ENCODE data around the gene PPFIBP2. TPM values are rescaled to one million over a fixed set of nuclear protein-coding genes. Genes with fewer than 3 reads are reported as not detected.

PPFIBP2 gene
- total RNA-seq, 8 experiments from 2014 or later: 0.92 to 132 (median 10.5) TPM

DNA sequence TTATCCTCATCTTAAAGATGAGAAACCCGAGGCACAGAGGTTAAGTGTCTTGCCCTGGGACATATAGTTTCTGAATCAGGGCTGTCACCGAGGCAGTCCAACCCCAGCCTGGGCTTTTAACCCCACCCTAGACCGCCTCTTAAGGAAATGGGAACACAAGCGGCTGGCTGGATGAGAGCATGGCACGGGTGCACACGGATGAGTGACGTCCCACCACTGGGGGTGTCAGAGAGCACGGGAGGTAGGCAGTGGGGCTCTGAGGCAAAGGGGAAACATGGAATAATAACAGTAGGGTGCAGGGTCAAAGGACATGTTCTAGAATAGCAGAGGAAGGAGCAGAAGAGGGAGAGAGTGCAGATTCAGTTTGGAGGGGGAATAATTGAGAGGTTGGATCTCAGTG, 22.3 kb downstream of the PPFIBP2 start:
- Histone ChIP-seq H3K4me3 (no peak overlapping the region), H3K4me1 (replicated peaks in 1 of 2) (no peaks in the 10 kb centered on the region), H3K27ac (no peak overlapping the region)
- WGBS, 10 experiments: 0 to 73% (median 40%) methylated on average over 1 to 6 of the region's 8 CpGs; no CpG with 5 or more reads in 3 of the 10 experiments
- peak in 2 of 8 experiments; percentile 11 to 81 for ATAC-seq (replicated peaks in 6 of 8)
- in situ Hi-C loops (cut with MboI; ENCODE audit: low pct_unique_long_range_greater_than_20kb in 2 of 9, low sequenced_read_pairs in 9 of 9, unreplicated experiment in 9 of 9): no loop called here

DNA sequence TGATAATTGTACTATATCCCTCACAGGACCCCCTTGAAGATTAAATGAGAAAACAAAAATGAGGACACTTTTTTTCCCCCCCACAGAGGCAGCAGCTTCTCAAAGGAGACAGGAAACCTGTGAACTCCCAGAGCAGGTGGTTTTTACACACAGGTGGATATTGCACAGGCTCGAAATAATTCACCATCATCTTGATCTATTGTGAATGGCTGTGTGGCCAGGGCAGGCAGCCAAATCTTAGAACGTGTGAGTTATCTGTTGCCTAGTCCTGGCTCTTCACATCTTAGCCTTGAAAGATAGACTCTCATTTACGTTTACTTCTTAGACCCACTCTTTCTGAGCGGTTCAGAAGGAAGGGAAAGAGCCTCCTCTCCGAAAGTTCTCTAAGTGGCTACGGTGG, 23.5 kb downstream of the PPFIBP2 start:
- 70 to 89% (median 81%) methylated on average over 2 to 6 of the region's 6 CpGs; no CpG with 5 or more reads in 4 of the 10 experiments for WGBS, 10 experiments
- no peaks in the 10 kb centered on the region for H3K4me1 ChIP-seq (replicated peaks in 1 of 2)
- no peak overlapping the region for H3K27ac ChIP-seq
- ATAC-seq (replicated peaks in 6 of 8): no peak
- in situ Hi-C loops (cut with MboI; ENCODE audit: low pct_unique_long_range_greater_than_20kb in 2 of 9, low sequenced_read_pairs in 9 of 9, unreplicated experiment in 9 of 9): no loop called here
- no peak overlapping the region for H3K4me3 ChIP-seq

DNA sequence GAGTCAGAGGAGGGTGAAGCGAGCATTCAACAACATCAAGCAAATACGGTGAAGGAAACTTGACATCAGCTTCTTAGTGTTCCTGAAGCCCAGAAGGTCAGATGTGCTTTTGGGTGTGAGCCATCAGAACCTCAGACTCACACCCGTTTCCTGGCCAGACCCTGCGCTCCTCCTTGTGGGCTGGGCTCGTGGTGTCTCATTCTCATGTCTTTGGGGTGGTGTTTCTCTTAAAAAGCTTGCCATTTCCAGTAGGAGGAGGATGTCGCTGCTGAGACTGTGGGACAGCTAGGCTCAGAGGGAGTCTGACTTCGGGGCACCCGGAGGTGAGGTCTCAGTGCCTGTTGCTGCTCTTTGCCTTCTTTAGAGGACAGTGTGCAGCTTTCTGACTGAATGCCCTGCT, 24.2 kb downstream of the PPFIBP2 start:
- peak in 3 of 8 experiments; percentile 35 to 94 (median 91) for ATAC-seq (replicated peaks in 6 of 8)
- Histone ChIP-seq H3K4me1 (replicated peaks in 1 of 2) (no peaks in the 10 kb centered on the region), H3K27ac (no peak overlapping the region), H3K4me3 (no peak overlapping the region)
- 0 to 100% (median 89%) methylated on average over 1 to 7 of the region's 8 CpGs; no CpG with 5 or more reads in 4 of the 10 experiments for WGBS, 10 experiments
- in situ Hi-C loops (cut with MboI; ENCODE audit: low pct_unique_long_range_greater_than_20kb in 2 of 9, low sequenced_read_pairs in 9 of 9, unreplicated experiment in 9 of 9): no loop called here

DNA sequence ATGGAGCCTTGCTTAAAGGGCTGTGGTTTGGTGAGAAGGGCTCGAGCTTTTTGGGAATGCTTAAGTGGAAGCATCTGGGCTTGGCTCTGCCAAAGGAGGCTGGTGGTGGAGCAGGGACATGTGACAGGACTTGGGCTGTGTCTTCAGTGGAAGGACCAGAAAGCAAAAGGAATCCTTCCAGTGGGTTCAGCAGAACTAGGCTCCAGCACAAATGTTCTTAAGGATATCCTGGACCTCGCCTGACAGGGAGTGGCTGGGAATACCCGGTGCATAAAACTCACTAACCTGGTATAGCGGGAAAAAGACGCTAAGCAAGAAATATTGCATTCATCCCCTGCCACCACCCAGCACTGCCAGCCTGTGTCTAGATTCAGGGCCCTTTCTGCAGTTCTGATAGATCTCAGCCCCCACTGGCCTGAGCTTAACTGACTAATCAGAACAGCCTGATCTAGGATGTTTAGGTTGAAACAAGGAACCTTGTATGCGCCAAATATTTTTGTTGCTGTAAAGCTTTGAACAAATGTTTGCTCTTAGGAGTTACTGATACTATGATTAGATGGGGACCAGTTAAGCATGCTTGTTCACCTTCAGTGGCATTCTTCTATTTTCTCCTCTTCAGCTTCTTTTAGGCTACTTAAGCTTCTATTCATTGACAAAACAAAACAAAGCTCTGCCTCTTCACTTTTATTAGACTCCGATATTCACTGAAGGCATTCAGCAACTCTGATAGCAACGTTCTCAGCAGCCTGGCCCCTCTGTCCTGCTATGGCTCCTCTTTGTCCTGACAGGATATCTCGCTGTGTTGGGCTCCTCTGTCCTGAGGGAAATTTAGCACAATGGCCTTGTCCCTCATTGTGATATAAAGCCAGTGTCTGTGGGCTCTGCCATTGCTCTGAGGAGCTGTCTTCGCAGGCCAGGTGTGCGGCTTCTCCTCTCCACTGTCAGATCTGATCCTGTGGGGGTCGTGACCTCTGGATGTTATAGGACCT, 25.0 kb downstream of the PPFIBP2 start:
- no peak overlapping the region for H3K27ac ChIP-seq
- ATAC-seq (replicated peaks in 6 of 8): peak in 2 of 8 experiments; percentile 41 to 61
- no peak overlapping the region for H3K4me3 ChIP-seq
- in situ Hi-C loops (cut with MboI; ENCODE audit: low pct_unique_long_range_greater_than_20kb in 2 of 9, low sequenced_read_pairs in 9 of 9, unreplicated experiment in 9 of 9): no loop called here
- H3K4me1 ChIP-seq (replicated peaks in 1 of 2): no peaks in the 10 kb centered on the region
- 37 to 89% (median 78%) methylated on average over 2 to 9 of the region's 12 CpGs; no CpG with 5 or more reads in 1 of the 10 experiments for WGBS, 10 experiments

DNA sequence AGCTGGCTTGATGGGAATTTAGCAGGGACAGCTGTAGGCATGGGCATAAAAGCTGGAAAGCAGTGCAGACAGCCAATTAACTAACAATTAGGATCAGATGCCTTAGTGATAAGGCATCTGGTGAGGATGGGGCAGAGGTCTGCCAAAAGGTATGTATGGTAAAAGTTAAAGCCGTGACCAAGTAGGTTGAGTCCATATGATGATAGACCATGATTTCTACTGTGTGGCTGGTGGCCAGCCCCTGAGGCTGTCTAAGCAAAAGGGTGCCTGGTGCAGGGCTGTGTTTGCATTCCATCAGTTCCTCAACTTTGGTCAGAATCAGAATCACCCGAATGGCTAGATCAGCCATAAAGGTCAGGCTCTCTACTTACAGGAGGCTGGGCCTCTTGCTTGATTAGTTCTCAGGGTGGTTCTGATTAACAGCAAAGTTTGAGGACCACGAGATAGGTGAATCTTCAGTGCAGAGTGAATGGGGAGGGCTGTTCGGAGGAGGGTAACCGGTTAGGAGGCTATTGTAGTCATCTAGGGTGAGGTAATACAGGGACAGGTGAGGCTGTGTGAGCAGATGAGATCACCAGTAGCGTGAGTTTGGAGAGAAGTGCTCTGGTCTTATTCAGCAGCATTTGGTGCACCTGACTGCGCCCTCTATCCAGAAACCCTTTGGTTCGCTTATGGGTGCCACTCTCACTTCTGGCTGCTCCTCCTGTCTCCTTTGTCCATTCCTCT, 27.2 kb downstream of the PPFIBP2 start:
- in situ Hi-C loops (cut with MboI; ENCODE audit: low pct_unique_long_range_greater_than_20kb in 2 of 9, low sequenced_read_pairs in 9 of 9, unreplicated experiment in 9 of 9): no loop called here
- 67 to 100% (median 87%) methylated on average over 1 to 7 of the region's 8 CpGs; no CpG with 5 or more reads in 1 of the 10 experiments for WGBS, 10 experiments
- Histone ChIP-seq H3K27ac (no peak overlapping the region), H3K4me1 (replicated peaks in 1 of 2) (peaks cover 0 to 2% of the 10 kb centered on the region in 2 donors), H3K4me3 (no peak overlapping the region)
- peak in 2 of 8 experiments; percentile 25 to 38 for ATAC-seq (replicated peaks in 6 of 8)

DNA sequence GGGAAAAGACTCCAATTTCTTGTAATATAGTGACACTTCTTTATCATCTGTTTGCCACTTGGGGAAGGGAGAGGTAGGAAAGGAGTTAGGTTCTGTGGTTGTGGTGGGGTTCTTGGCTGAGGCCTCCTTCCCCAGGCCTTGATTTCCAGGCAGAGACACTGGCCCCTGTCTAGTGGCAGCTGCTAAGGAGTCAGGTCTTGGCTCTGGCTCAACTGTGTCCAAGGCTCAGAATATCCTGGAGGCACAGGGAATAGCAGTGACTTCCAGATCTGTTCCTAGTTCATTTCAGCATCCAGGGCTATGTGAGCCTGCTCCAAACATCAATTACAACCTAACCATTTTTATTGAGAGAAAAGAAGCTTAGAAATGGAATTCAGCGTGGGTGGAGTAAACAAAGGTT, 29.5 kb downstream of the PPFIBP2 start:
- in situ Hi-C loops (cut with MboI; ENCODE audit: low pct_unique_long_range_greater_than_20kb in 2 of 9, low sequenced_read_pairs in 9 of 9, unreplicated experiment in 9 of 9): no loop called here

DNA sequence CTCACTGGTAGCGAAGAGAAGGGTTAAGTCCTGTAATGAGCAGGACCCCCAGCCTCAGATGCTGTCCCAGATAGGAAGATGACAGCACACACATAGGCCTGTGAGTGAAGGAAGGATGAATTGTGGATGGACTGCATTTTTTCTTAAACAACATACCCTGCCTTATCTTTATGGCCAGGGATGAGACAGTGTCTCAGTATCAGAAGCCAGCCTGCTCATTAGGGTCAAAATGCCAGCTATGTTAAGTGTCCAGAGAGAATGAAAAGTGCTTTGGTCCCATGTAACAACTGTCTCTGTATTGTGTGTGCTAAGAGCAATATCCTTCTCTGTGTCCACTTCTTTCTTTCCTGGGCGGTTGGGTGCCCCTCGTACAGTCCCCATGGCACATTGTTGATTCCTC, 30.2 kb downstream of the PPFIBP2 start:
- no peak for ATAC-seq (replicated peaks in 6 of 8)
- Histone ChIP-seq H3K4me1 (replicated peaks in 1 of 2) (peaks cover 0 to 2% of the 10 kb centered on the region in 2 donors), H3K27ac (no peak overlapping the region), H3K4me3 (no peak overlapping the region)
- 63 to 100% (median 80%) methylated on average over 1 to 2 of the region's 3 CpGs; no CpG with 5 or more reads in 3 of the 10 experiments for WGBS, 10 experiments
- in situ Hi-C loops (cut with MboI; ENCODE audit: low pct_unique_long_range_greater_than_20kb in 2 of 9, low sequenced_read_pairs in 9 of 9, unreplicated experiment in 9 of 9): no loop called here

More for the DNA sequence above, 29.5 kb downstream of the PPFIBP2 start:
- 67 to 100% (median 80%) methylated on average over 1 of the region's 1 CpG; no CpG with 5 or more reads in 3 of the 10 experiments for WGBS, 10 experiments
- Histone ChIP-seq H3K27ac (no peak overlapping the region), H3K4me1 (replicated peaks in 1 of 2) (peaks cover 0 to 2% of the 10 kb centered on the region in 2 donors), H3K4me3 (no peak overlapping the region)
- no peak for ATAC-seq (replicated peaks in 6 of 8)

DNA sequence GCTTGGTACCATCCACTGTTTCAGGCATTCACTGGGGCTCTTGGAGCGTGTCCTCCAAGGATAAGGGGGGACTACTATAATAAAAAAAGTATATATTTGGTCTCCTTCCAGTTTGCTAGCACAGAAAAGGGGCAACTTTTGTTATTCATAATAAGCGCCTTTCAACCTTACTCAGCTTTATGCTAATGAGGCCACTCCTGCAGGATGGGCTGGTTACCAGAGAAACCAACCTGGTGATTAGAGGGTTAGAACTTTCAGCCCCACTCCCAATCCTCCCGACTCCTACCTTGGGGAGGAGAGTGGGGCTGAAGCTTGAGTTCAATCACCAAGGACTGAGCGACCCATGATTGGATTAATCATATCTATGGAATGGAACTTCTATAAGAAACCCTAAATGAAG, 31.8 kb downstream of the PPFIBP2 start:
- H3K27ac ChIP-seq: no peak overlapping the region
- in situ Hi-C loops (cut with MboI; ENCODE audit: low pct_unique_long_range_greater_than_20kb in 2 of 9, low sequenced_read_pairs in 9 of 9, unreplicated experiment in 9 of 9): no loop called here
- H3K4me3 ChIP-seq: no peak overlapping the region
- peak in 1 of 8 experiments; percentile 11 for ATAC-seq (replicated peaks in 6 of 8)
- 15 to 83% (median 63%) methylated on average over 1 to 3 of the region's 4 CpGs; no CpG with 5 or more reads in 3 of the 10 experiments for WGBS, 10 experiments
- H3K4me1 ChIP-seq (replicated peaks in 1 of 2): peaks cover 0 to 2% of the 10 kb centered on the region in 2 donors

DNA sequence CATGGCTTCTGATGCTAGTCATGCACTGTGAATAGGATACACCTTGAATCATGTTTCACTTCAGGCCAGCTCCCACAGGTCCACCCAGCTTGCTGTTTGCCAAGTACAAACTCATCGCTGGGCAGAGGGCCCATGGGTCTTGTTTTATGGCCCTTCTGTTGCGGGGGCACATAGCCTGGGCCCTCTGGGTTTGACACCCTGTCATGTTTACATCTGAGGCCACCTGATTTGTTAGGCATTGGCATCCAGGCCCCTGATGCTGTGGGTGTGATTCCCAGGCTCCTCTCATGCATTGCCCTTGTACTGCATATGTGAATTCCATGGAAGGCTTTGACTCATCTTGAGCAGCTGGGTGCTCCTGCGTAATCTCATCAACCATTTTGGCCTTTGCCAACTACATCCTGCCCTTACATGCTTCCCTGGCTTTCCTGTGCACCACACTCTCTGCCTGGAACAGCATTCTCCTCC, 32.6 kb downstream of the PPFIBP2 start:
- Histone ChIP-seq H3K4me3 (no peak overlapping the region), H3K27ac (no peak overlapping the region), H3K4me1 (replicated peaks in 1 of 2) (peaks cover 0 to 2% of the 10 kb centered on the region in 2 donors)
- WGBS, 10 experiments: 40 to 100% (median 50%) methylated on average over 1 to 3 of the region's 3 CpGs; no CpG with 5 or more reads in 5 of the 10 experiments
- ATAC-seq (replicated peaks in 6 of 8): peak in 3 of 8 experiments; percentile 46 to 55 (median 54)
- in situ Hi-C loops (cut with MboI; ENCODE audit: low pct_unique_long_range_greater_than_20kb in 2 of 9, low sequenced_read_pairs in 9 of 9, unreplicated experiment in 9 of 9): no loop called here

DNA sequence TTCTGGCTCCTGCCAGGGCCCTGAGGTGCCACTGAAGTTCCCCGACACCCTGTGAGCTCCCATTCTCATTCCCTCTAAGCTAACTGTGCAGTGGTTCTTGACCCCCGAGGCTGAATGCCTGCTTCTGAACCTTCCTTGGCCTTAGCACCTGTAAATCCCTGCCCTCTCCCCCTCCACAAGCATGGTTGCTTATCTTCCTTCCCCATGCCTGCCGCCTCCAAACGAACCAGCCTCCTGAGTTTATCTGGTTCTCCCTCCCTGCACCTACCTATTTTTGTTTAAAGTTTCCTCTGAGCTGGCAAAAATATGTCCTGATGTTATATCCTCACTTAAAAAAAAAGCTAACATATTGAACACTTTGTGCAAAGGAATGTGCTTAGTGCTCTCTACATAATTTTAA, 33.9 kb downstream of the PPFIBP2 start:
- no peak overlapping the region for H3K4me3 ChIP-seq

DNA sequence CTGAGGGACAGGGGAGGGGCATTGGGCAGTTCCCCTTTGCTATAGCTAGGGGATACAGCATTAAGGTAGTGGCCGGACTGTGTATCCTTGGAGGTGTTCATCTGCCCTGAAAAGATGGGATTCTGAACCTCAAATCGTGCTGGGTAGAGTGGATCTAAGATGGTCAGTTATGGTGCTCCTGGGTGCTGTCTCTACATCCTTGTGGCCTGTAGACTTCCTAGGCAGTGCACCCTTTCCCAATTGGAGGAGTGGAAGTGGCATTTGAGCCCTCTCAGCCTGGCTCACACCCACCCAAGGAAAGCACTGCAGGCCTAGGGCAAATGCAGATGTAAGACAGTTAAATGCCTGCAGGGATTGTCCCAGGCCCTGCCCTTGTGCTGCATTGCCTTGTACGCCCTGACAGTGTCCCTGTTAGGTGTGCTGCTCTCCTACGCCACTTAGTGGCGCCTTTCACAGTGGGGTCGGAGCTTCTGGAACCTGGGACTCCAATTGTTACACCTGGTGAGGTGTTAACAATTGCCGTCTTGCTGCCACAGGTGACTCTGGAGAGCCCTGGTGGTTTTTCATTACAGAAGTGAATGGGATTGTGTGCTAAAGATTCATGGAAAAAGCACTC, 35.0 kb downstream of the PPFIBP2 start:
- in situ Hi-C loops (cut with MboI; ENCODE audit: low pct_unique_long_range_greater_than_20kb in 2 of 9, low sequenced_read_pairs in 9 of 9, unreplicated experiment in 9 of 9): no loop called here
- 30 to 100% (median 90%) methylated on average over 1 to 6 of the region's 7 CpGs; no CpG with 5 or more reads in 2 of the 10 experiments for WGBS, 10 experiments
- ATAC-seq (replicated peaks in 6 of 8): peak in 3 of 8 experiments; percentile 71 to 85 (median 78)

More for the DNA sequence above, 33.9 kb downstream of the PPFIBP2 start:
- in situ Hi-C loops (cut with MboI; ENCODE audit: low pct_unique_long_range_greater_than_20kb in 2 of 9, low sequenced_read_pairs in 9 of 9, unreplicated experiment in 9 of 9): no loop called here
- Histone ChIP-seq H3K4me1 (replicated peaks in 1 of 2) (peaks cover 0 to 2% of the 10 kb centered on the region in 2 donors), H3K27ac (no peak overlapping the region)
- ATAC-seq (replicated peaks in 6 of 8): no peak
- 33 to 100% (median 77%) methylated on average over 1 to 3 of the region's 4 CpGs; no CpG with 5 or more reads in 4 of the 10 experiments for WGBS, 10 experiments

DNA sequence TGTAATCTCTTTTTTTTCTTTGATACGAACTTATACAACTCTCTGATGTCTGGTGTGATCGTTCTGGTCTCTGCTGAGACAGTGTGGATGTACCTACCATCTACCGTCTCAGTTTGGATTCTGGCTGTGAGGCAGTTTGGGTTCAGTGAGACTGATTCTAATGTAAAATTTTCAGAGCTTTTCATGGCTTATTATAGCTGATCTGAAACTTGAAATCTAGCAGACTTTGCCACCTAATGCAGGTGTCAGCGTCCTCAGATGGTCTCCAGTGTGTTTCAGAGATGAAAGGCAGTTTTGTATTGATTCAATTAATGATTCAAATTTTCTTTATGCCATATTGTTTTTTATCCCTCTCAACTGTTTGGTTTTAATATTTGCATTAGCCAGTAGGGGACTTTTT, 35.9 kb downstream of the PPFIBP2 start:
- Histone ChIP-seq H3K4me3 (no peak overlapping the region), H3K4me1 (replicated peaks in 1 of 2) (peaks cover 0 to 2% of the 10 kb centered on the region in 2 donors), H3K27ac (no peak overlapping the region)
- in situ Hi-C loops (cut with MboI; ENCODE audit: low pct_unique_long_range_greater_than_20kb in 2 of 9, low sequenced_read_pairs in 9 of 9, unreplicated experiment in 9 of 9): loop anchor here in 2 of 9 experiments (25.0 kb wide), 1 partner anchor 113 kb away; the partner anchor contains the start of gene CYB5R2 (in 2 of the 2)
- ATAC-seq (replicated peaks in 6 of 8): no peak
- 40 to 100% (median 68%) methylated on average over 2 to 4 of the region's 4 CpGs for WGBS, 10 experiments

More for the DNA sequence above, 35.0 kb downstream of the PPFIBP2 start:
- no peak overlapping the region for H3K27ac ChIP-seq
- H3K4me1 ChIP-seq (replicated peaks in 1 of 2): peaks cover 0 to 2% of the 10 kb centered on the region in 2 donors
- H3K4me3 ChIP-seq: no peak overlapping the region
